ENCODE data around the gene PDSS1.
"Not testable (repeated sequence)": the region's sequence is repeated elsewhere in the genome, so short reads cannot be mapped to it uniquely, and the experiment has no call there.

The PDSS1 gene

GRCh38 chr10:26741368-26741767 lies 43.9 kb downstream of the PDSS1 start:
- DNase-seq, result no peak

DNA sequence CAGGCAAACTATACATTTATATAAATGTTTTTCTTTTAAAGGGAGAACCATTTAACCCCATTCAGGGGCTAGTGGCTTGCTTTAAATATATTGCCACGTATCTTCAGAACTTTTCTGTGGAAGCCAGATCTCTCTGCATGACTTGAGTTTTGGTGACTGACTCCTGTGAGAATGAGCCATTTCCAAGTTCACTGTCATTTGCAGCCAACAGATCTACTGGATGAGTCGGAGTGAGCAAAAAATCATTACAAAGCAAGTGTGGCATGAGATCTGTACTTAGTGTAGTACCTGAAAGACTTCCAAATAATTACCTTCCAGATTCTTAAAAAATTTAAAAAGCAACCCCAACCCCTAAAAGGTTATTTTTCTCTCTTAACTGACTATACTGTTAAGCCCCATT lies 45.6 kb downstream of the PDSS1 start:
- DNase-seq, result no peak

DNA sequence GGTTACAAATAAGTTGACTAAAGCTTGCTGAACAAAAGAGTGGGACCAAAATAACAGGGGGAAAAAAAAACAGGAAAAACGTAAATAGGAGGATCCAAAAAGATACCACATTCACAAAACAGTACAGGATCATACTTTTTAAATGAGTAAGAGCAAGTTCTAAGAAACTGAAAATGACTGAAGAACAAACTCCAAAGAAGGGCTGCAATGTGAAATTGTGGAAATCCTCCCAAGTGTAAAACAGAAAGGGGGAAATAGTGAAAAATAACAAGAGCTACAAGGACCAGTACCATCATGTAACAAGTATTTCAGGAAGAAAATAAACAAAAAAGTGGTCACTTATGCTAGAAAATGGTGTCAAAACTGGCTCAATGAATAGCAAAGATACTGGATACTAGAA lies 46.3 kb downstream of the PDSS1 start:
- no peak for DNase-seq

DNA sequence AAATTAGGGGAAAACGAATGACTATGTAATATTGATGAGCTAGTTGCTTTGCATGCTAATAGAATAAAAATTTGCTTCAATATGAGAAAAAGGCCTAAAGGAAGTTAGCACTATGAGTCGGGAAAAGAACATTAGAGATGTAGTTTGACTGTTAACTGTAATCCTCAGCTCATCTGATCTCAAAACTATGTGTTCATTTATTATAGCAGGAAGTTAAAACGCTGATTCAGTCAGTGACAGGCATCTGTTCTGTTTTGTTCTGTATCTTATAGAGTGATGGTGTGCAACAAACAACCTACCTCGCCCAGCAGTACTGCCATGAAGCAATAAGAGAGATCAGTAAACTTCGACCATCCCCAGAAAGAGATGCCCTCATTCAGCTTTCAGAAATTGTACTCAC lies 48.6 kb downstream of the PDSS1 start:
- DNase-seq, result no peak

DNA sequence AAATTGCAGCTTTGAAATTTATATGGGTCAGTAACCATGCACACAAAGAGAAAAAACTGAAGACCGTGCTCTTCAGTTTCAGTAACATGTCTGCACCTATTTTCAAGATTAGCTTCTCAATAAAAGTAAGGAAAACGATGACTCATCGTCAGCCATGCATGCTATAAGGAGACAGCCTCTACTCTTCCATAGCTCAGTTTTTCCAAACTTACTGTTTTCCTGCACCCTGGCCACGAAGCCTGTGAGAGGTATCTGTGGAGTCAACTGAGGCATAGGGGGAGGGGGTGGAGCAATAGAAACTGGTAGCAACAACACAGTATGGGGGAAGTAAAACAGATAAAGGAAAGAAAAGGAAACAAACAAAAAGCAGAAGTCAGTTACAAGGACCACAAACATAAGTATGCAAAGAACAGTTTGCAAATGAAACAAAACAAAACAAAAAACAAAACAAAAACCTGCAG lies 58.0 kb downstream of the PDSS1 start:
- DNase-seq, result no peak

- DNase-seq, result no peak
Measured at GRCh38 chr10:26759008-26759407, 61.5 kb downstream of the PDSS1 start.

DNA sequence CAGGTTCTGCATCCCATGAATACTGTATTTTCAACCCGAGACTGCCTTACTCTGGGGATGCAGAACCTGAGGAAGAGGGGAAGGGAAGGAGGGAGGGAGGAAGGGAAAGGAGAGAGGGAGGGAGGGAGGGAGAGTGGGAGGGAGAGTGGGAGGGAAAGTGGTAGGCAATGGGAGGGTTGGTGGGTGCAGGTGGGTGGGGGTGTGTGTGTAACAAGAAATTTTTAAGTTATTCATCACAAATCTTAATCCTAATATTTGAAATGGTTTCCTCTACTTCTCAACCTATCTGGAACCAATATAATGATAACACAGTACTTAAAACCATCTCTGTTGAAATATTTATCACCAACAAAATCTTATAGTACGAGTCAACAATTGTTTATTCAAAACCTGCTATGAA lies 68.0 kb downstream of the PDSS1 start:
- DNase-seq, result no peak

- DNase-seq, result no peak
Measured at GRCh38 chr10:26770069-26770468, 72.6 kb downstream of the PDSS1 start.

- no peak for DNase-seq
Measured at GRCh38 chr10:26773633-26774032, 76.1 kb downstream of the PDSS1 start.

GRCh38 chr10:26776258-26776657 lies 78.8 kb downstream of the PDSS1 start:
- DNase-seq, result no peak

DNA sequence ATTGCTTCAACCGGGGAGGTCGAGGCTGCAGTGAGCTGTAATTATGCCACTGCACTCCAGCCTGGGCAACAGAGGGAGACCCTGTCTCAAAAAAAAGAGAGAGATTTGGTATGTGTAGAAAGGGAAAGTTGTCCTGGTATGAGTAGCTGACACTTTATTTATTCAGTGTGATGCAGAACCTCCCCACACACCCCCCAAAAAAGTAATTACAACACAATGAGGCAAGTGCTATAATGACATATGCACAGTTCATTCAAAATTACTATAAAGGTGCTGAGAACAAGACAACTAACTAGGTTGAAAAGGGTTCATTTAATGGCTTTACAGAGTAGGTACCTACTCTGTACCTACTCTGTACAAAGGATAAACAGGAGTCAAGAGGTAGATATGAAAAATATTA lies 80.2 kb downstream of the PDSS1 start:
- no peak for DNase-seq

GRCh38 chr10:26779176-26779860 lies 81.8 kb downstream of the PDSS1 start:
- no peak for DNase-seq

DNA sequence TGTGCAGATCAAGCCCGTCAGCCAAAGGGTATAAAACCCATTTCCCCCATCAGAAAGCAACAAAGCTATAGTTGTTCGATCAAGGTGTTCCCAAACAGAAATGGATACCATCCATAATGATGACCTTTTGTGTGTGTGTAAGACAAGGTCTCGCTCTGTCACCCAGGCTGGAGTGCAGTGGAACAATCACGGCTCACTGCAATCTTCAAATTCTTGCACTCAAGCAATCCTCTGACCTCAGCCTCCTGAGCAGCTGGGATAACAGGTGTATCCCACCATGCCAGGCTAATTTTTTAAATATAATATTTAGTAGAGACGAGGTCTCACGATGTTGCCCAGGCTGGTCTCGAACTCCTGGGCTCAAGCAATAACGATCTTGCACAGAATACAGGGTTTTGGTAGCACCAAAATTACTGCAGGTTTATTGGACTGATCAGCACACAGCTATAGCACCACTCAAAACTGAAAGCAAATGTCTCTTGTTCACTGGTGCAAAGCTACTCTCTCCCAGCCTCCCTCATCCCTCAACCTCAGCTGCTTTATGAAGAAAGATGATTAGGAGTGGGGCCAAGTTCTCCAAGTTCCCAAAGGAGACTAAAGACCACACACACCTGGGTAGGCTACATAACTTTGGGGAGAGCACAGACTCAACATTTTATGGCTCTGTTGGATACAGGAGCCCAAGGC lies 82.7 kb downstream of the PDSS1 start:
- DNase-seq, result no peak

DNA sequence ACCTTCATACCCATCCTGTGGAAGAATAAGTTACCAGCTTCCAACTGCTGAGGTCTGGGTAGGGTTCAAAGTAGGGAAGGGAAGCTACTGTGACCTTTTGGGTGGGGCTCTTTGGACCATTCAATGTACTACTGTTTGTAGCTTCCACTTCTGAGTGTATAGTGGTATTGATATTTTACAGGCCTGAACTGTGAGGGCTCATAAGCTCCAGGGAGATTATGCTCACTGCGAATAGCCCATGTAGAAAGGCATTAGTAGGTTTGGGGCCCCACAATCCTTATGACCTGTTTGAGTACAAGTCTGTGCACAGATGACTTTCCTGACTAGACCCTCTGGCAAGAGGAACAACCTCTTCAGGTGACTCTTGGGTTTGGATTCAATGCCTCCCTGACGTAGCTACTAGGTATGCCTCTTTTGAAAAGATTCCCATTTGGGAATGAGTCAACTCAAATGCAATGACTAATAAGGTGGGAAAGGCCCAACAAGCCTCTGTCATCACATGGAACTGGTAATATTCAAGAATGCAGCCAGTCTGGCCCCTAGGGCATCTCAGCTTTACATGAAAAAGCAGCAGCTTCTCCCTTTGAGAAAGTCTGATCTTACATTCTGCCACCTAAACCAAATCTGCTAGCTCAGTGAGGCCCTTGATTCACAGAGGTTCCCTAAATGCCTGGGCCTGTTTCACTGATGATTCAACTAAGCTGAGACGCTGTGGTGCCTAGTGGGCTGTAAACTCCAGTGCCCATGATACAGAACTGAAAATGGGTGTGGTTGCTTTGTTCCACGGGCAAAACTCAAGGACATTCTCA lies 83.5 kb downstream of the PDSS1 start:
- no peak for DNase-seq

- no peak for DNase-seq
Measured at GRCh38 chr10:26781797-26782196, 84.3 kb downstream of the PDSS1 start.

DNA sequence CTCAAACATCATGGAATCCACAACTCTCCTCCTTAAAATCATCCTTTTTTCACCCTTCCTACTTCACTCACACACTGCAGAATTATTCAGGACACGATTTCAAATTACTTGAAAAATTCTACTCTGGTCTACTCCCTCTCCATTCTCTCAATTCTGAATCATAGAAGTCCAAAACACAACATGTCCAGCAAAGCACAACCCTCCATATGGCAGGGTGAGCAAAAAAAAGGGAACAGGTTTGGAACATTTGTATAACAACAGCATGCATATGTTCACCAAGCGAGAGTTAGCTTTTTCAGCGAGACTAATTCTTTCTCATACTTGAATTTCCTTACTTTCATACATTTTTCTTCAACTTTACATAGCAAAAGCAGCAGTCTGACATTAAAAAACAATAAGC lies 89.9 kb downstream of the PDSS1 start:
- no peak for DNase-seq

GRCh38 chr10:26789779-26790178 lies 92.3 kb downstream of the PDSS1 start:
- DNase-seq, result not testable (repeated sequence)

DNA sequence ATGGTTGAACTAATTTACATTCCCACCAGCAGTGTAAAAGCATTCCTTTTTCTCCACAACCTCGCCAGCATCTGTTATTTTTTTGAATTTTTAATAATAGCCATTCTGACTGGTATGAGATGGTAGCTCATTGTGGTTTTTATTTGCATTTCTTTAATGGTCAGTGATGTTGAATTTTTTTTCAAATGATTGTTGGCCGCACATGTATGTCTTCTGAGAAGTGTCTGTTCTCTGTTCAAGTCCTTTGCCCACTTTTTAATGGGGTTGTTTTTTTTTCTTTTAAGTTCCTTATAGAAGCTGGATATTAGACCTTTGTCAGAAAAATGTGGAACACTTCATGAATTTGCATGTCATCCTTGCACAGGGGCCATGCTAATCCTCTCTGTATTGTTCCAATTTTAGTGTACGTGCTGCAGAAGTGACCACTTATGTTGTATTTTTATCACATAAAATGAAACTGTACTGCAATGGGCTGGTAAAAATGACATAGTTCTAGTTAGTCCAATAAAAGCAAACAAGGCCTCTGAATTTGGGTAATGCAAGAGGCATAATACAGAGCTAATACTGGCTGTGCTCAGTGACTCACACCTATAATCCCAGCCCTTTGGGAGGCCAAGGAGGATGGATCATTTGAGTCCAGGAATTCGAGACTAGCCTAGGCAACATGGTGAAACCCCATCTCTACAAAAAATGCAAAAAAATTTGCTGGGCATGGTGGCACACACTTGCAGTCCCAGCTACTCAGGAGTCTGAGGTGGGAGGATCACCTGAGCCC lies 92.9 kb downstream of the PDSS1 start:
- no peak for DNase-seq

- no peak for DNase-seq
Measured at GRCh38 chr10:26792758-26793495, 95.4 kb downstream of the PDSS1 start.

Data from CD4-positive, alpha-beta T cell treated with Interleukin-6 for 4 hours (primary cell).